Heart left ventricle (tissue), 13 donors: ENCODE measurements around the gene BFSP1.

ENCODE experiments used
- CTCF ChIP-seq, 12 donors: fragments of 200-600 bp; sonication (generic) in 4 of 12; IDR thresholded peaks; one replicate each; pipeline versions ENCODE4 v1.5.0 to v1.8.0; 2018 to 2022; ENCODE audit warnings: antibody characterized with exemption in 12 of 12, mild to moderate bottlenecking in 5 of 12
- POLR2A ChIP-seq, 2 donors: fragments of 450-650 bp; IDR thresholded peaks; one replicate each; pipeline ENCODE4 v1.6.1; 2017; ENCODE audit warnings: antibody characterized with exemption in 2 of 2, mild to moderate bottlenecking in 2 of 2, moderate library complexity in 2 of 2
- donor health status: ischemic (EF 13 %, LVEDD 7.1; RV severe dilation, severe dysfunction).
- donor health status: DM: no; HTN: yes; CAD: no.
- donor health status: DM: no; HTN: no; CAD: no.
- donor health status: ischemic (EF 25% LVEDD 6.9; RV normal size, moderate dysfunction).
- donor health status: ischemic (EF 25% LVEDD 5.7; RV mildly dilated, moderate dysfunction).
- donor health status: ischemic (EF 35%, LVEDD 5.7; RV mildly dilated, moderate dysfunction).
- donor health status: nonischemic (EF 11% LVEDD 7.7; RV severe dilation, severe dysfunction).
- donor health status: DM: yes; HTN: yes; CAD: no.
- donor health status: PGD.
- donor health status: ischemic (EF 29% LVEDD 5.4; RV normal size, mild dysfunction).
- donor health status: nonischemic (EF 23%, LVEDD 6.1; RV moderate dilation, normal function).

GRCh38 chr20:17538517-17539170, 7.5 kb upstream of the BFSP1 start:
- TF ChIP-seq POLR2A (IDR thresholded peaks at IDR 0.05) (no peak), CTCF (IDR thresholded peaks at IDR 0.05) (no peak)
